ENCODE results near the gene ZNF785.

DNA sequence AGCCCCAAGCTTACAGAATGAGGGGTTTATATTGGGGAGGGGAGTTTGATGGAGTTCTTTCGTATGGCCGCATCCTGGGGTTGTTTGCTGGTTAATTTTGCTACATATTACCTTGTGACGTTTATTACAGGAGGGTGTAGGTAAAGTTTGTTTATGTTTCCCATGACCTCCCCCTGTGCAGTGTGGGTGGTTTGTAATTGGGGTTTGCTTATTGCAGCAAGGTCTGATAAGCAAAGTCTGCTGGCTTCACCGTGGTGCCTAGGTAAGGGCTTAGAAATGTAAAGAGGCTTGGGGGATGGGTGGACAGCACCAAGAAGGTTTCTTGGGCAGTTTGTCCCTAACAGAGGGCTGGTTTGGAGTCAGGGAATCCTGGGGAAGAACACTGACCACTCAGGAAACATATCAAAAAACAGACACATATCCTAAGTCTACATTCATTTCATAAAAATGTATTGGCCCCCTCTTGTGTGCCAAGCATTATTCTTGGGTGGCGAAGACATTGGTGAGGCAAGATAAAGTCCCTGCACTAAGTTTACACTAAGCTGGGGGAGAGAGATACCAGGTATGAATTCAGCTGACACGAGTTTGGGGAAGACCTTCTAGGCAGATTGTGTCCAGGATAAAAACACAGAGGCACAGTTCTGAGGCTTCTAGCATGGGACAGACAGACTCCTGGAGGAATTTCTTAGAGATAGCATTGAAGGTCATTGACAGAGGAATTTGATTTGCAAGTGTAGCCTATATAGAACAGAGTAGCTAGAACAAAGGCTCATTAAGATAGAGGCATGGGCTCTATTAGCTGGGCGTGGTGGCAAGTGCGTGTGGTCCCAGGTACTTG is 36.9 kb downstream of the ZNF785 start:
- TF ChIP-seq, protein P1, sequence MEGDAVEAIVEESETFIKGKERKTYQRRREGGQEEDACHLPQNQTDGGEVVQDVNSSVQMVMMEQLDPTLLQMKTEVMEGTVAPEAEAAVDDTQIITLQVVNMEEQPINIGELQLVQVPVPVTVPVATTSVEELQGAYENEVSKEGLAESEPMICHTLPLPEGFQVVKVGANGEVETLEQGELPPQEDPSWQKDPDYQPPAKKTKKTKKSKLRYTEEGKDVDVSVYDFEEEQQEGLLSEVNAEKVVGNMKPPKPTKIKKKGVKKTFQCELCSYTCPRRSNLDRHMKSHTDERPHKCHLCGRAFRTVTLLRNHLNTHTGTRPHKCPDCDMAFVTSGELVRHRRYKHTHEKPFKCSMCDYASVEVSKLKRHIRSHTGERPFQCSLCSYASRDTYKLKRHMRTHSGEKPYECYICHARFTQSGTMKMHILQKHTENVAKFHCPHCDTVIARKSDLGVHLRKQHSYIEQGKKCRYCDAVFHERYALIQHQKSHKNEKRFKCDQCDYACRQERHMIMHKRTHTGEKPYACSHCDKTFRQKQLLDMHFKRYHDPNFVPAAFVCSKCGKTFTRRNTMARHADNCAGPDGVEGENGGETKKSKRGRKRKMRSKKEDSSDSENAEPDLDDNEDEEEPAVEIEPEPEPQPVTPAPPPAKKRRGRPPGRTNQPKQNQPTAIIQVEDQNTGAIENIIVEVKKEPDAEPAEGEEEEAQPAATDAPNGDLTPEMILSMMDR (IDR thresholded peaks at IDR 0.05; ENCODE audit: extremely low read depth in 1 of 2, insufficient read depth in 1 of 2, low read depth in 1 of 2, low read length in 2 of 2) = no peak
- no peak for TF ChIP-seq MYC (IDR thresholded peaks at IDR 0.05; ENCODE audit: low read depth, low read length)
- TF ChIP-seq FOS (IDR thresholded peaks at IDR 0.05; ENCODE audit: borderline replicate concordance, insufficient read depth, low read length) = no peak
- TF ChIP-seq, protein P2, sequence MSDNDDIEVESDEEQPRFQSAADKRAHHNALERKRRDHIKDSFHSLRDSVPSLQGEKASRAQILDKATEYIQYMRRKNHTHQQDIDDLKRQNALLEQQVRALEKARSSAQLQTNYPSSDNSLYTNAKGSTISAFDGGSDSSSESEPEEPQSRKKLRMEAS (IDR thresholded peaks at IDR 0.05; ENCODE audit: insufficient read depth, insufficient read length) = no peak
- no peak for TF ChIP-seq POLR2AphosphoS5 (IDR thresholded peaks at IDR 0.05; ENCODE audit: insufficient read depth, low read depth, low read length)
- TF ChIP-seq POLR2A (IDR thresholded peaks at IDR 0.05; ENCODE audit: low read depth, low read length) = no peak
